Stimulated activated CD4-positive, alpha-beta T cell treated with anti-CD3 and anti-CD28 coated beads, TNF-alpha, amount 100 ng/mL, for 24 hours (primary cell): Measurements from ENCODE around the gene HS6ST3.

Source experiments
- DNase-seq, 3 experiments: peaks; one replicate each; pipeline ENCODE4 v3.0.0-alpha.2; 2020; ENCODE audit warnings: low read depth in 3 of 3

HS6ST3 gene

DNA sequence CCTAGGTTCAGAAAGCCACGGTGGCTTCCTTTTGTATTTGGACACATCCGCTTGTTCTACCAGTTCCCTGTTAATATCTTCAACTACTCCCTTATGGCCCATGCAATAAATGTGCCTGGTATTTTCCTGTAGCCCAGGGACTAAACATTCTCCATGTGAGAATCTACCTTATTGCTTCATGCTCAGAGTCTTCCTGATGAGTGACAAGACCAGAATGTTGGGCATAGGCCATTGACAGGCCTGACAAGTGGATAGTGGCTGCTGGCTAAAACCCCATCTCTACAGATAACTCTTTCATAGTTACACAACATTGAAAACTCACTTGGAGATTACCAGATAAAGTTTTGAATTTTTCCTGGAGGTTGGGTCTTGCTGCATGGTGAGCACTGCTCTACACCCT is 449.9 kb downstream of the HS6ST3 start:
- no peak for DNase-seq

DNA sequence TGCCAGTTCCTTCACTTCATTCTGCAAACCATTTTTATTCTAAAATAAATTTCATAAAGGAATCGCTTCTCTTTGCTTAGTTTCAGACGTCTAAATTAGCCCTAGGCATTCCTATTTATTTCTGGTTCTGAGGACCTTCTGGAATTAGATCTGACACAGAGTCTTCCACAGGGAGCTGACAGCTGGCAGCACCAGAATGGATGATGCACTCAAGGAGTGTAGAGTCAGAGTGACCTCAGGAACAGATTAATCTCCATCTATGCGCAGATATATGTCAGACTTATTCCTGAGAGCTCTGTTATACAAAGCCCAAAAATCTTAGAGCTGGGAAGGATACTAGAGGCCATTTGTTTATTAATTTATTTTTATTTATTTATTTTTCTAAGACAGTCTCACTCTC is 450.8 kb downstream of the HS6ST3 start:
- no peak for DNase-seq

DNA sequence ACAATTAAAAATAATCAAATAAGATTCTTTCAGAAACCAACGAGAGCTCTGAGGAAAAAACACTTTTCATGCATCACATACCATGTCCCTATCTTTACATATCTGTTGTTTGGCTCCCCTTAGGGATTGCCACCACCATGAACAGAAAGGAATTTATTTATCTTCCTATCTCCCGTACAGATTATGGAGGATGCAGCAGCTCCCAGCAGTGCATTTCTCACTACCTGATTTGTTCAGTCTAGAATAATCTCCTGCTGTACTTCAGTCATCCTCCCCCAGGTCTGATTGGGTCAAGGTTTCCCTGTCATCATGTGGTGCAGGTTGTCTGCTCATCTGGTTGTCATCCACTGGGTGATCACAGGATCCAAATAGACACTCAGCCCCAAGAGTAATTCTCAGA is 453.1 kb downstream of the HS6ST3 start:
- DNase-seq, result no peak

DNA sequence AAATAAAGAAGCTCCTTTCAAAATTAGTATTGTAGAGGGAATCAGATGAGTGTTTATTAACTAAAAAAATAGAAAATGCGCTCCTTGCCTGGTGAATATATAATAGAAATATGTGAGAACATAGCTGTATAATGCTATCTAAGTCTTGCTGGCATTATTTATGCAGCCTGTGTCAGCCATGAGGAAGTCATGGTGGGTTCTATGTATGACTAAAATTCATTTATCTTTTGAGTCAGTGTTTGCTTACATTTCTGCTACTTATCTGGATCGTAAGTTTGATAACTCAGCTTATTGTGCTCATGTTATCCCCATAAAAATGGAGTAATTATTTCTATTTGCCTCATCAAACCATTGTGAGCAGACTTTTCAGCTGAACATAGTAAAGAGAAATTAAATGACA is 455.1 kb downstream of the HS6ST3 start:
- DNase-seq, result no peak

DNA sequence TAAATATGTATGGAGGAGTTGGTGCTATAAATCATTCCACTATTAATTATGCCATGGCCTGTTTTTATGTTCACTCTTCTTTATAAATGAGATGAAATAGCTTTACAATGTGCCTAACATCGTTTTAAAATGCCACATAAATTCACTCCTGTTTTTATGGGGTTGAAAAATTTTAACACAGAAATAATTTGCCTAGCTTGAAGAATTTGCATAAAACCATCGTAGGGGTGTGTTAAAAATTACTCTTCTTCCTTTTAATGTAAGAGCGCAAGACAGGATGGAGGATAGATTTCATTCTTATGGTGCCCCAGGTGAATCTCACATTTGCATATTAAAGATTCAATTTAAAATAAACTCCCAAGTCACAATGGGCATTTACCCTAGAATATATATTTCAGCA is 456.6 kb downstream of the HS6ST3 start:
- no peak for DNase-seq

DNA sequence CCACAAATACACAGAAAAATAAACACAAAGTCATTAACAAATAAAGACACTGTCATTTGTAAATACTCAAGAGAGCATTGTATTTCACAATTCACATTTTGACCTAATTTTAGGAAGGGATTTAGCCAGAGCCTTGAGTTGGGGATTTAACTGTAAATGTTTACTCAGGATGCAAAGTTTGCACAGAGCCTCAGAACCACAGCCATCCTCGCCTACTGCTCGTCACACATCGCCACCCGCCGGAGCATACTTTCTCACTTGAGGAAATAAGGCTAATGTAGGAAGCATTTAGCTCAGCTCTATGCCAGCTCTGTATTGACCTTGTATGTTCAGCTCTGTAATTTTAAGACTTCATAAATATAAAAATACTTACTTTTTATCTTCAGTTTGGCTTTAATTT is 461.6 kb downstream of the HS6ST3 start:
- no peak for DNase-seq

DNA sequence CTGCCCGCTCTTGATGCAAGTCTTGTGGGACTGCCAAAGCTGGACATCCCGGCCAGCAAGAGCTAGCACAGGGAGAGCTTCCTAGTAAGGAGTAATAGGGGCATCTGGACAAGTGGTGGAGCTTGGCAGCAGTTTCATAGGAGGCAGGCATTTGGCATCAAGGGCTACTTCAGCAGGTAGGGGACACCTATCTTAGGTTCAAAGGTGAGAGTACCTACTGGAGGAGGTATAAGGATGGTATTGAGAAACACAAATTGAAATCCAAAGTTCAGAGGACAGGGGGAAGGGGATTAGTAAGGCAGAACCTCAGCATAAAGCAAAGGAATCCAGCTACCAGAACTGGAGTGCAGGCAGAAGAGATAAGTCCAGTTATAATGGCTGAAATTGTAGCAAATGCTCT is 462.7 kb downstream of the HS6ST3 start:
- no peak for DNase-seq

DNA sequence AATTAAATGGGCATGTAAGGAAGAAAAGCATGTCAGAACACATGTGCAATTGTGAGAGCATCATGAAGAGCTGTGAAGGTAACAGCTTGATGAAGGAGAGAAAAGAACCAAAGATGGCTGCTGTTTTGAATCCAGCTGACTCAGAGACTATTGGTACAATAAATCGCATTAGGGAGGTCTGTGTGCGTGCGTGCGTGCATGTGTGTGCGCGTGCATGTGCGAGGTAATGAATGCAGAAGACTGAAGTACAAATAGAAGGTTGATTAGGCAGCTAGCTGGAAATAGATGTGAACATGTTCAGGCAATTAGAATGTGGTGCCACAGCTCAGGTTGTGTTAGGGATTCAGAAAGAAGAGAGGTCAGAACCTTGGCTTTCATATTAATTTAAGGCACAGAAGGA is 463.9 kb downstream of the HS6ST3 start:
- DNase-seq, result no peak

DNA sequence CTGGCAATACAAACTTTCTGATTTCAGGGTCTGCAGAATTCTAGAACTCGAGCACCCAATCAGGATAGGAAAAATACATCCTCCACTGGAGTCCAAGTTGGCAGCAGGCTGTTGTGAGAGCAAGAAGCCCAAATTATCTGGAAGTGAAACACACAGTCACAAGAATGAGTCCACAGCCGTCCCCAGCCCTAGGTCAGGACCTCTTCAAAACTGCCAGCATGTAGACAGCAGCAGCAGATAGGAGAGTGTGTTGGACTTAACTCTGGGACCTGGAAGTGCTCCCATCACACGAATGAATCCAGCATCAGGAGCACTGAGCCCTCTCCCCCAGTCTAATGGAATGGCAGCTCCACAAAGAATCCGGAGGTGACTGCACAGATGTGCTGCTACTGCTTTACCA is 483.7 kb downstream of the HS6ST3 start:
- DNase-seq, result no peak

DNA sequence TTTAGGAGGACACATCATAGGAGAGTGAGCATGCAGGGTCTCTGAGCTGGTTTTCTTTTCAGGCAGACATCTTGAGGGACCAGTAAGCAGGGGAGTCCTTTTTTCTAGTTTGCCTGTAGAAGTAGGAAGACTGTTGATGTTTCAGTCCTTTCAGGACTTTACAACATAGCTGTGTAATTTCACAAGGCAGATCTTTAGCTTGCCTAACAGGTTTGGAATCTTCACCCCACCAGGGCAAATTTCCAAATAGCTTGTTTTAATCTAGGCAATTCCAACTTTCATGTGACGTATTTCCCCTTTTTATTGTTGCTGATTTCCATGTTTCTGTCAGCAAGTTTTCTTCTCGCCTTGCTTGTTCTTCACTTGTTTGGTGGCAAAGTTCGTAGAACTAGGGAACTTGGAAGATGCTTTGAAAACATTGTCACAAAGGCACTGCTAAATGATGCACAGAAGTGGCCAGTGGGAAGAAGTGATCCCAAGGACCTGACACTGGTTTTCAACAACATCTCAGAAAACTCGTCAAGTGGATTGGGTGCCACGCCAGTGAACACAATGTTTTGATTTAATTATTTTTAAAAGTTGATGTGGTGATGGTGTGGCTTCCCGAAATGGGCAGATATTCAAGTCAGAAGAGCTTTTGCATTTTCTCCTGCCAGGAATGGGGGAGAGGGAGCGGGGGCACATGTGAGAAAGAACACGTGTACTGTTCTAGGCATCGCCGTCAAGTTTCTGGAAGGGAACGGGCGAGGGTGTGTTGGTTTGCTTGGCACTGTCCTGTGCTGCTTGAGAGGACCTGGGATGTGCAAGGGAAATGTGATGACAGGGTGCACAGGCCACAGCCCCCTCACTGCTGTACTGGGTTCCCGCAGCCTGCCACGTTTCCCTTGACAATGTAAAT is 485.8 kb downstream of the HS6ST3 start:
- DNase-seq, result no peak

DNA sequence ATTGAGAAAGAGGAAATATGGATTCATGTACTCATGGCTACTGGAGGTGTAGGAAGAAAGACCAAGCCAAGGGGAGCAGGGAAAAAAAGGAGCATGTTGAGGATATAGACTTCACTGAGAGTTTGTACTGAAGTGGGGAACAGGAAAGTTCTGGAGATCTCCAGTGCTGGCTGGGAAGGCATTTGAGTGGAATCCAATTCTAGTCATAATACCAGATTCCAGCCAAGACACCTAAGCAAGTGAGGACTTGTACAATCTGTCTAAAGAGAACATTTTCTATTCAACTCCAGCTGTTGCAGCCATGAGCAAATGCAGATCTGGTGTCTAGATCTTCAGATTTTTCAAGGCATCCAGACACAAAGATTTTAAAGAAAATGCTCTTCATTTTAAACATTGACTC is 491.8 kb downstream of the HS6ST3 start:
- DNase-seq, result no peak

DNA sequence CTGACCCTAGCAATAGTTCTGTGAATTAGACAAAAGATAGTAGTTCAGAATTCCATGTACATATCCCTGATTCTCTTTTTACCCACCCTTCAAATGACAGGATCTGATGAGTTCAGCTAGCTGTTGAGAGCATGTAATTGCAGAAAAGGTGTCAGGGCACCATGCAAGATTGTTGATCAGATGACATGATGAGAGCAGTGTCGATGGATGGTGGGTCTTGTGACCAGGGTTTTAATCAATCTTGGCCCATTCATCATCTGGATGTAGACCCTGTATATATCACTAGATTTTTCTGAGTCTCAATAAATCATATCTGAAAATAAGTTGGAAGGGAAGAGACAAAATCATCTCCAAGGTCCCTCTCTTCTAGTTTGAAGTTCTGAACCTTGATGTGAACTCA is 525.3 kb downstream of the HS6ST3 start:
- DNase-seq, result no peak

DNA sequence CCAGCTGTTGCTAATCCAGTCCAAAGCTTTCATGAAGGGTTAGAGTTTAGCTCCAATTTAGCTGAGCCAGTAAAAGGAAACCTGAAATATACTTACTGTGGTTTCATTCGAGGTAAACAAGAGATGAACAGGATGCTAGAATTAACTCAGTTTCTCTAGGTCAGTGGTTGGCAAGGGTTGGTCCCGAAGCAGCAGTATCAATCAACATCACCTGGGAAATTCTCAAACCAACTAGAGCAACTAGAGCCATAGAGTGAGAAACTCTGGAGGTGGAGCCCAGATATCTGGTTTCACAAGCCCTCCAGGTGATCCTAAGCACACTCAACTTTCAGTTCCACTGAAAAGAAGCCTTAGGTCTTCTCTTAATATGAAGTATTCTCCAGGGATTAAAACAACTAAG is 527.6 kb downstream of the HS6ST3 start:
- no peak for DNase-seq

DNA sequence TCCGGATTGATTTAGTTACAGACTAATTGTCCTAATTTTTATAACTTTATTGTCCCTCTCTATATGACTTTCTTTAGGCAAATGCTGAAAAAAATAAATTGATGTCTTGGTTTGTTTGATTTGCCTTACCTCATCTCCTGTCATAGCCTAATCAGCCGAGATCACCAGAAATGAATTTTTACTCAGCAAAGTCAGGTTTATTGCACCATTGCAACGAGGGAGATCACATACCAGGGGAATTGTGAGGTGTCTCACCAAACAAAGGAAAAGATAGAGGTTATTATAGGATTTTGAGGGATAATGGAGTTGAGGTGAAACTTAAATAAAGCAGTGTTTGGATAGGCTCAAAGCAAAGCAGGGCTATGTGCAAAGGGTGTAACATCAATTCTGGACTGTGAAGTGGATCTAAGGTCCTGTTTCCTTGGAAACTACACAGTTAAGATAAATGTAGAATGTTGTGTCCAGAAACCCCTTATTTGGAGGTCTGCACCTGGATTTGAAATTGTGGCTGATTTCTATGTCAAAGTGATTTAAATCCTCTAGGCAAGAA is 531.8 kb downstream of the HS6ST3 start:
- no peak for DNase-seq

DNA sequence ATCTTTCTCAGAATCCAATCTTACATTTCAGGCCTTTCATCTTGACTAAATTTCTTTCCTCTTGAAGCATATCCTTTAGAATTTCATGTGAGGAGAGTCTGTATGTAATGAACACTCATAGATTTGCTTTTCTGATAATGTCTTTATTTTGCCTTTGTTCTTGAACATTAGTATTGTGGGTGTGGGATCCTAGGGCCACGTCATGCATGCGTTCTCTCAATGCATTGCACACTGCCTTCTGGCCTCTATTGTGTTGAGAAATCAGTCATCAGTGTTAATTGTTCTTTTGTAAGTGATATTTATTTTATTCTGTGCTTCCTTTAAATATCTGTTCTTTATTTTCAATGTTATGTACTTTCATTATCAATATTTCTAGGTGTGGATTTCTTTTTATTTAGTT is 539.4 kb downstream of the HS6ST3 start:
- no peak for DNase-seq

DNA sequence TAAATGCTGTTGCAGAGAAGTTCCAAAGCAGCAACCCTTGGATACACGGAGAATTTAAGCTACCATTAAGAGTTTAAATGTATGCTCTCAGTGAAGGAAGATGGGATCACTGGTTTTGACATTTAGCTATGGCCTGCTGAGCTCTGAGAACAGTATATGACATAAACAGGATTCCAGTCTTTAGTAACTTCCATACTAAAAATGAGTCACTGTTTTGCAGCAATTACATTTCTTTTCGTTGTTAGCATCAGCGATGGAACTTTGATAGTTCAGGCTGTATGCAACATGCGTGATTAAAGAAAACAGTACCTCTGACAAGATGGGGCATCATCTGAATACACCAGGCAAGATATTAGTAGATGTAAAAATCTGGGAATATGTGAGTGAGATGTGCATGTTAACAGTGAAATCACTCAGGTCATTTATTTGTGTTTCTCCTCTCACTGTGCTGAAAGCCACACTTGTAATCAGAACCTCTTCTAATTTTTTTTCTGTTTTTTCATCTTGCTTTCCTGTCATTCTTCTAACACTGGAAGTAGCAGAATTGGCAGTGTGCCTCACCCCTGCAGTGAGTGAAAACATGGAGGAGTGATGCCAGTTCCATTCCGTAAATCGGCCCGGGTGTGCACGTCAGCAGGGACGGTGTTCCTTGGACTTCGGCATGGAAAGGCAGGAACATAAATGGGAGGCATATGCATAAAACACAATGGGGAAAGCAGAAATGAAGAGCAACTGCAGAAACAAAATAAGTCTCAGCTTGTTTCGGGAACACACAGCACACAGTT is 542.8 kb downstream of the HS6ST3 start:
- no peak for DNase-seq

DNA sequence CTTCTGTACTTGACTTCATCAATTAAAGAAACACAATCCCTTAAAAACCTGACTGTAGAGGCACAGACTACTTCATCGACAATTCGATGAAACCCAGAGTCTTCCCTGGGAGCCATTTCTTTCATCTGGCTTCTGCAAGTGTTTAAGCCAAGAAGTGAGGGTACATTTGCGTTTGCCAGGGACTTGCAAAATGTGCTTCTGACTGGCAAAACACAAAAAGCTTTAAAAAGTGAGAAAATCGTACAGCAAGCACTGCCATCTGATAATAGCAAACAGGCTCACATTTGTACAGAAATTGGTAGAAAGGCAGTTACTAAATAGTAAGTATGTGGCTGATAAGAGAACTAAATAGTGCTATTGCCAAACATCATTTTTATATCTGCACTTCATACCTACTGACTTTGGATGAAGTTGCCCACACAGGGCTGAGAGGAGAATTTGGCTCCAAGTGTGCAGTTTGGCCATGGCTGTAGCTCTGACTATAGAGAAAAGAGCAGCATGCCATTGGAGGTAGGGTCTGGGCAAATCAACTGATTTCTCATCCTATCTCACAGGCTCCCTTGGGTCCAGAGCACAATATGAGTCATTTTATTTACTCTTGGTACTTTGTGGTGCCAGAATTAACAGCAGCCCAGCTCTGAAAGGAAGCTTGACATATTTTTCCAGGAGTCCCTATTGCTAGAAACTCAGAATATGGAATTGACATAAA is 546.2 kb downstream of the HS6ST3 start:
- no peak for DNase-seq

DNA sequence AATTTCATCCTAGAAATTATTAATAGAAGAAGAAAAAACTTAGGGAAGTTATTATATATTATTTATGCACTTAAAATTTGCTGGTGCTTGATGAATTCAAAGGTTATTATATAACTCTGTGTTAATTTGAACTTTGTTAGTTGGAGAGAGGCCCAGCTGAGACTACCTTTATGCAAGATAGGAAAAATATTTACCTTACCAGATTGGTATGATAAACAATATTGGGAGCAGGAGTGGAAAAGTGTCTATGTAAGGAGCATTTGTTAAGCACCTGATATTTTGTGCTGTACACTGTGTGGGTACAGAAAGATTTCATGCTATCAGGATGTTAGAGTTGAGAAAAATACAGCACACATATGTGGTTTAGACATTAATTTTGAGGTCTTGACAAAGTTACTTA is 547.1 kb downstream of the HS6ST3 start:
- no peak for DNase-seq

DNA sequence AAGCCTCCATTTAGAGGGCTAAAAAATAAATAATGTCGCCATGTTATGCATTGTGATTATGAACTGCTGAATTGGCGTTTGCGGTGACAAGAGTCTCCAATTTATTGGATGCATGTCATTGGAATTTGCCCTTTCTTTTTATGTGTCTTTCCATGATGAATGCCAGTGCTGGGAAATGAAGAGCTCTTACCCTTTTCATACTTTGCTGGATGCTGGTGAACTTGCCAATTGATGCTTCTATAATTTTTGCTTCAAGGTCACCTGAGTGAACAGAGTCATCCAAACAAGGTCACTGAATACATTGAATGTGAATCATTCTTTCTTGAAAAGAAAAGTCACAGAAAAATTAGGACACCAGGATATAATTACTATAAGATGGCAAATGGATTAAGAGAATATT is 556.2 kb downstream of the HS6ST3 start:
- DNase-seq, result no peak

DNA sequence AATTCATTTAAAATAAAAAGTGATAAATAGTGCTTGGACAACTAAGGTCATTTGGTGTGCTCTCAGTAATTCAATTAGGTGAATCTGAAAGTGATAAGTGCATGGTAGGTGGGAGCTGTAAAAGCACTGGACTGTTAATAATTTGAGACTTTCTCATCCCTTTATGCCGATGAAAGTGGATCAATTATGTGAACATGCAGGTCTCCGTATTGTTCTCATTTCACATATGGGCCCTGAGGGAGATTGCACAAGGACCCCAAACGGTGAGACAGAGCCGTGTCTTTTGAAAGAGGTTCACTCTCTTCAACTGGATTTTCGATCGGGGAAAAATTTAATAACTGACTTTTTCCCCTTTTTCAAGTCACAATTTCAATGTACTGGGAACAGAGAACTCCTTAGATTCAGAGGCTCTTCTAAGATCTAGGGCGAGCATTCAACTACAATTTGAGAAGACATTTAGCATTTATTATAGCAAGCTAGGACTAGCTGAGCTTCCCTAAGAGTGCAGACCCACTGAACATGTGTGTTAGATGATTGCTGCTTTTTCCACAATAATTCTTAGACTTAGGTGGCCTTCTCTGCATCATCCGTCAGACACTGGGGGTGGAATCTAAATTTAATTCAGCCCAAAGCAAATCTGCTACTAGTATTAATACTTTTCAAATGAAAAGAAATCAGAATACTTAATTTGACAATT is 556.8 kb downstream of the HS6ST3 start:
- DNase-seq, result no peak

DNA sequence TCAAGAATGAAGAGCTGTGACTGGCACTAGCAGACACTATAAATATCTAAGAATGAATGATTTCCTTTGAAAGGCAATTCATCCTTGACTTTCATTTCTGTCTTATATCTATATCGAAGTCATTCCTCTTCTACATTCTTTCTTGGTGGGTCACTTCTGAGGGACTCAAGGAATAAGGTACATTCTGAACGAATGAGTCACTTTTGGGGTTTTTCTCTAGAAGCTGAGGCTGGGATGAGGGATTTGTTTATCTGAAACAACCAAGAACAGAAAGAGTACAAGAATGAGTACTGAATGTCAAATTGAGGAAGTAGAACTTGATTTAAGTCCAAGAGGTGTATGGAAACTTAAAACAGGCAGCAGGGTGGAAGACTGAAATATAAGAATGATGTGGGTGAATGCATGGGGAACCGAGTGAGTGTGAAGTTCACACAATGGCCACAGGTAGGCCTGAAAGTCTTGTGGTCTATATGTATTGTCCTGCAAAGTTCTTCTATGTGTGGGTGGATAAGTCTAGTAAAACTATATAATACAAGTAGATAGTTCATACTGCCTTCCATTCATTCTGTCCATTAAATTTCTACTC is 560.5 kb downstream of the HS6ST3 start:
- no peak for DNase-seq
